GM18505 (cell line): ENCODE data around the gene PABPC1L.
"Not testable (repeated sequence)": the region's sequence is repeated elsewhere in the genome, so short reads cannot be mapped to it uniquely, and the experiment has no call there.

Experiments
- ATAC-seq: cut with Tn5 transposase; IDR thresholded peaks from one replicate; pipeline ENCODE4 v1.9.1; 2021; ENCODE audit not compliant: unreplicated experiment
- POLR2A ChIP-seq: IDR thresholded peaks from 4 replicates; pipeline ENCODE4 v1.6.1; 2011; ENCODE audit warnings: borderline replicate concordance; ENCODE audit not compliant: insufficient read depth, insufficient read length; ENCODE audit errors: extremely low read depth

PABPC1L gene

GRCh38 chr20:44909872-44910689 lies at the start of gene PABPC1L:
Gene PABPC1L (plus strand): TSS chr20:44910060. CDS start chr20:44910144, 84 bp downstream.
- peak; percentile 76 for TF ChIP-seq POLR2A
- ATAC-seq = peak; percentile 85

DNA sequence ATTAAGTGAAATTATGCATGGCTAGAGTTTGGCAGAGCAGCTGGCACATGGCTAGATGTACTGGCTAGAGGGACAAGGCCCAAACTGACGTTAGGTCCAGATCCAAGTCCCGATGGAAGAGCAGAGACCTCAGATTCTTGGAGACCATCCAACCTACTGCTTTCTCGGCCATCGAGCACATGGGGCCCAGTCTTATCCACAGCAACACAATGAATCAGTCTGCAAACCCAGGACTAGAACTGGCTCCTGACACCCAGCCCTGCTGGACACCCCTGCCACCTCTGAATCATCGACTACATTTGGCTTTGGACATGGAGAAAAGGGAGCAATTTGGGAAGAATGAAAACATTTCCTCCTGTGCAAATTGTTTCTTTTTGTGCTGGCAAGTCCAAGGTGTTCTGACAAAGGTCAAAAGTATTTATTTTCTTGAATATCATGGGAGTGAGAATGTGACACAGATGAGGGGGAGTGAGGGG lies 48.3 kb upstream of the PABPC1L start:
- TF ChIP-seq POLR2A = no peak
- no peak for ATAC-seq

GRCh38 chr20:44862286-44862685 lies 47.6 kb upstream of the PABPC1L start:
- no peak for TF ChIP-seq POLR2A
- no peak for ATAC-seq

DNA sequence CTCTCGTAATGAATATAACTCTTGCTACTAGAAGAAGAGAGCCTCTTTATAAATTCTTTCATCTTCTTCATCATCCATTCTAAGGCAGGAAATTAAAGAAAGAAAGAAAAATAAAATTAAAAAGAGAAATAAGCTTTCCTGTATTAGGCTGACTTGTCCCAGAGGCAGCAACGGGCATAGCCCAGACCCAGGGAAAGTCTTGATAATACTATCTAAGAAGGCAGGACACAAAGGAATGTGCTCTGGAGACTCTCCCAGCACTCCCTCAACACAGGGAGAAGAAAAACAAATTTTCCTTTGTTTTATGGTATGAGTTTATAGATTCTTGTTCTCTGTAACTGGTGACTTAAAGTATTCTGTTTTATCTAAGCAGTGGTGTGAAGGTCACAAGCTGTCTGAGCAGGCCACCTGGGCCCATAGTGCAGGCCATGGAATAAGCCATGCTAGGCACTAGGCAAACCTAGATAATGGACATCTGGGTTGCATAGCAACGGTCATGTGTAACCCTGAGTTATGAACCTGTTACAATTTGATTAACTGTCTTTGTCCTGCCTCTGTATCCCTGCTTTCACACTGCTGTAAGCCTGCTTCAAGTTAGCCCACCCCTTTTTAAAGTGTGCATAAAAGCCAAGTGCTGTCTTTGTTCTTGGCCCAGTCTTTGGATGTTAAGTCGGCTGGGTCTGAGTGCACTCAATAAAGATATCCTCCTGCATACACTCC lies 46.3 kb upstream of the PABPC1L start:
- not testable (repeated sequence) for ATAC-seq

DNA sequence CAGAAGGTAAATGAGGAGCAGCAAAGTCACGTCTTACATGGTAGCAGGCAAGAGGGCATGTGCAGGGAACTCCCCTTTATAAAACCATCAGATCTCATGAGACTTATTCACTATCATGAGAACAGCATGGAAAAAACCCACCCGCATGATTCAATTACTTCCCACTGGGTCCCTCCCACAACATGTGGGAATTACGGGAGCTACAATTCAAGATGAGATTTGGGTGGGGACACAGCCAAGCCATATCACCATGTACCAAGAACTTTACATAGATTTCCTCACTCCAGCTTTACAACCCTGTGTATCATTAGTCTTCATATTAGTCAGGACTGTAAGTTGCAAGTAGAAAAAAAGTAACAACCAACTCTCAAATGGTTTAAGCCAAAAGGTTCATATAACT lies 45.4 kb upstream of the PABPC1L start:
- ATAC-seq = not testable (repeated sequence)

DNA sequence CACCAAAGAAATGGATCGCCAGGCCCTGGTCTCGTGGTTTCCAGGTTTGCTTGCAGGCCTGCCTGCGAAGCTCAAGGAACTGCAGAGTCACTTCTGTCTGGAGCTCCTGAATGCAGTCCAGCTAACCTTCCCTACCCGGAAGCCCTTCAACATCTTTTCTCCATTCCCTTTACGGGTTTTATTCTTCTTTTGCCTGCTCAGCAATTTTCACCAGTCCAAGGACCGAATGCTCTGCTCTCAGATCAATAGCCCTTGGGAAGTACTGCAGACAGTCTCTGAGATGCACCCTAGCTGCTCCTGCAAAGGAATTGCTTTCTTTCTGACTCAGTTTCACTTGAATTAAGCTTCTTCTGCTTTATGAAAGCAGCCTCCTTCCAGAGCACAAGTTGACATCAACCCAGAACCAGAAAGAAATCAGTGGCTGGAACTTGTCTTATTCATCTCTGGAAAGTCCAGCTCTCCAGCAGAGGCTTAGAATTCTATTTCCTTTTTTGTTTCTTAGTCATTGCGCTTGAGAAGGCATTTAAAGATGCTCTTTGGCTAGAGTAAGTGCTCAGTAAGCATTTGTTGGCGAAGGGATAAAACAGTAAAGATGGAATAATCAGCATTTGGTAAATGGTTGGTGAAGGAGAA lies 43.0 kb upstream of the PABPC1L start:
- ATAC-seq = no peak
- no peak for TF ChIP-seq POLR2A

GRCh38 chr20:44869471-44869870 lies 40.4 kb upstream of the PABPC1L start:
- TF ChIP-seq POLR2A = no peak

GRCh38 chr20:44882360-44882759 lies 27.5 kb upstream of the PABPC1L start:
- ATAC-seq = not testable (repeated sequence)

More at GRCh38 chr20:44869471-44869870, 40.4 kb upstream of the PABPC1L start:
- no peak for ATAC-seq

- TF ChIP-seq POLR2A = no peak
- ATAC-seq = no peak
Observed at GRCh38 chr20:44883214-44883902, 26.5 kb upstream of the PABPC1L start.

- no peak for TF ChIP-seq POLR2A
- no peak for ATAC-seq
Observed at GRCh38 chr20:44884907-44885391, 24.9 kb upstream of the PABPC1L start.

- peak; percentile 93 for ATAC-seq
- peak; percentile 83 for TF ChIP-seq POLR2A
Observed at GRCh38 chr20:44885392-44886265, 24.2 kb upstream of the PABPC1L start, which contains the start of gene YWHAB. Gene YWHAB (plus strand): TSS chr20:44885705. CDS start chr20:44901534, 15,829 bp downstream.

- ATAC-seq = no peak
- TF ChIP-seq POLR2A = no peak
Observed at GRCh38 chr20:44886266-44886651, 23.6 kb upstream of the PABPC1L start.

DNA sequence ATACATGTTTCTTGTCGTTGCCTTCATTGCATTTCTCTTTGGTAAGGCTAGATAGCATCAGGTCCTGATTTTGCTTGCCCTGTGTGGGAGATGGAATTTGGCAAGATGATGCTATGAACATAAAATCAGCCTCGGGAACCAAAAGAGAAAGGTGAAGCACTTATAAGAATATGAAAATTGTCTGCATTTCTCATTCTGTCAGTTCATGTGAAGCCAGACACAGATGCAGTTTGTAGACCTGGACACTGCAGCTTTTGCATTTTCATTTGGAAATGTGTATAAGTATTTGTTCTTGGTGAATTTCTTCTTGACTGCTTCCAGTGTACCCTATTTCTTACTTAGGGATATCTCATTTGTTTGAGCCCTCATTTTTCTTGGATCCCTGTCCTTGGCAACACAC lies 23.0 kb upstream of the PABPC1L start:
- TF ChIP-seq POLR2A = no peak
- no peak for ATAC-seq

DNA sequence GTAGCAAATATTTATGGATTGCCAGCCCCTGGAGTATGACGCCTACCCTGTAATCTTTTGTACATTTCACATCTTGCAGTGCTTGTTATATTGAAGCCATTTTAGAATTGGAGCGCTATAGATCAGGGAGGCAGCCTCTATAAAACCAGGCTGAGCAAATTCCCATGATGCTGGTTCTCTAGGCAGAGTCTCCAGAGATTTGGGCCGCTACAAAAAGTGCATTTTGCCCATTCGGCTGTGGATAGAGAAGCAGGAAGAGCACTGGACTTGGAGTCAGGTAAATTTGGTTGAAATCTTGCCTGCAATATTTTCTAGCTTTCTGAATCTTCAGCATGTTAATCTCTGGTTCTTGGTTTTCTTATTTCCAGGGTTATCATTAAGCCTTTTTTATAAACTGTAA lies 22.4 kb upstream of the PABPC1L start:
- no peak for TF ChIP-seq POLR2A
- ATAC-seq = no peak
